HAP-1 (cell line): ENCODE measurements around the gene TMEM18.

Experiments used
- DNase-seq, 2 experiments: peaks; one replicate each; pipeline ENCODE4 v3.0.0-alpha.2; 2016 to 2020; ENCODE audit warnings: low spot score in 2 of 2
- H3K27me3 ChIP-seq: fragments of 250-450 bp; sonication (Bioruptor Pico); 2 replicates; pipeline ENCODE4 v1.5.1; 2020; ENCODE audit warnings: low read depth, mild to moderate bottlenecking, moderate library complexity
- H3K36me3 ChIP-seq: fragments of 250-450 bp; sonication (Bioruptor Pico); replicated peaks from 2 replicates; pipeline ENCODE4 v1.5.1; 2020; ENCODE audit warnings: mild to moderate bottlenecking
- H3K4me1 ChIP-seq: fragments of 250-450 bp; sonication (Bioruptor Pico); 2 replicates; pipeline ENCODE4 v1.5.1; 2020; ENCODE audit warnings: mild to moderate bottlenecking
- H3K4me3 ChIP-seq: fragments of 250-450 bp; sonication (Bioruptor Pico); 2 replicates; pipeline ENCODE4 v1.5.1; 2020; ENCODE audit warnings: mild to moderate bottlenecking, moderate library complexity
- H3K9me3 ChIP-seq: fragments of 250-450 bp; sonication (Bioruptor Pico); 2 replicates; pipeline ENCODE4 v1.5.1; 2020; ENCODE audit warnings: mild to moderate bottlenecking, moderate library complexity
- in situ Hi-C: fragments of 300-500 bp; cut with MboI; formaldehyde crosslinking; loops from 3 replicates; pipeline ENCODE4 v1.14.3; 2020; ENCODE audit warnings: low sequenced_read_pairs, inconsistent platforms, mixed read lengths

The TMEM18 gene

GRCh38 chr2:625415-626333 lies 51.5 kb downstream of the TMEM18 start:
- H3K9me3 ChIP-seq = no peaks in the 10 kb centered on the region
- no peak overlapping the region for H3K4me3 ChIP-seq
- H3K36me3 ChIP-seq = no peaks in the 10 kb centered on the region
- in situ Hi-C loops = no loop called here
- no peaks in the 10 kb centered on the region for H3K27me3 ChIP-seq
- no peak for DNase-seq
- no peaks in the 10 kb centered on the region for H3K4me1 ChIP-seq

GRCh38 chr2:624551-625347 lies 52.5 kb downstream of the TMEM18 start:
- no peaks in the 10 kb centered on the region for H3K27me3 ChIP-seq
- no peaks in the 10 kb centered on the region for H3K9me3 ChIP-seq
- H3K36me3 ChIP-seq = no peaks in the 10 kb centered on the region
- no peak overlapping the region for H3K4me3 ChIP-seq
- in situ Hi-C loops = no loop called here
- no peak for DNase-seq
- no peaks in the 10 kb centered on the region for H3K4me1 ChIP-seq

- Histone ChIP-seq H3K36me3 (no peaks in the 10 kb centered on the region), H3K27me3 (no peaks in the 10 kb centered on the region), H3K4me1 (no peaks in the 10 kb centered on the region), H3K9me3 (no peaks in the 10 kb centered on the region), H3K4me3 (no peak overlapping the region)
- in situ Hi-C loops = no loop called here
- no peak for DNase-seq
Measured at GRCh38 chr2:624096-624495, 53.1 kb downstream of the TMEM18 start.

GRCh38 chr2:623130-623922 lies 53.9 kb downstream of the TMEM18 start:
- in situ Hi-C loops = no loop called here
- DNase-seq = no peak
- H3K4me1 ChIP-seq = no peaks in the 10 kb centered on the region

GRCh38 chr2:622357-622756 lies 54.8 kb downstream of the TMEM18 start:
- Histone ChIP-seq H3K27me3 (no peaks in the 10 kb centered on the region), H3K4me3 (no peak overlapping the region), H3K36me3 (no peaks in the 10 kb centered on the region), H3K4me1 (no peaks in the 10 kb centered on the region), H3K9me3 (no peaks in the 10 kb centered on the region)
- in situ Hi-C loops = no loop called here
- DNase-seq = no peak

More at GRCh38 chr2:623130-623922, 53.9 kb downstream of the TMEM18 start:
- no peaks in the 10 kb centered on the region for H3K27me3 ChIP-seq
- no peaks in the 10 kb centered on the region for H3K36me3 ChIP-seq
- no peak overlapping the region for H3K4me3 ChIP-seq
- no peaks in the 10 kb centered on the region for H3K9me3 ChIP-seq

GRCh38 chr2:621303-622099 lies 55.7 kb downstream of the TMEM18 start:
- no peak overlapping the region for H3K4me3 ChIP-seq
- no peaks in the 10 kb centered on the region for H3K9me3 ChIP-seq
- H3K4me1 ChIP-seq = no peaks in the 10 kb centered on the region
- no peaks in the 10 kb centered on the region for H3K36me3 ChIP-seq
- in situ Hi-C loops = no loop called here
- no peak for DNase-seq
- no peaks in the 10 kb centered on the region for H3K27me3 ChIP-seq

- Histone ChIP-seq H3K9me3 (no peaks in the 10 kb centered on the region), H3K4me3 (no peak overlapping the region), H3K4me1 (no peaks in the 10 kb centered on the region), H3K27me3 (no peaks in the 10 kb centered on the region), H3K36me3 (no peaks in the 10 kb centered on the region)
- DNase-seq = no peak
- in situ Hi-C loops = no loop called here
Measured at GRCh38 chr2:620471-621302, 56.5 kb downstream of the TMEM18 start.

GRCh38 chr2:620004-620403 lies 57.2 kb downstream of the TMEM18 start:
- Histone ChIP-seq H3K9me3 (no peaks in the 10 kb centered on the region), H3K4me3 (no peak overlapping the region), H3K27me3 (no peaks in the 10 kb centered on the region), H3K4me1 (no peaks in the 10 kb centered on the region), H3K36me3 (no peaks in the 10 kb centered on the region)
- in situ Hi-C loops = no loop called here
- DNase-seq = no peak

GRCh38 chr2:618422-618990 lies 58.7 kb downstream of the TMEM18 start:
- H3K4me3 ChIP-seq = no peak overlapping the region
- H3K27me3 ChIP-seq = no peaks in the 10 kb centered on the region
- no peaks in the 10 kb centered on the region for H3K4me1 ChIP-seq
- no peaks in the 10 kb centered on the region for H3K9me3 ChIP-seq
- no peaks in the 10 kb centered on the region for H3K36me3 ChIP-seq
- no peak for DNase-seq
- in situ Hi-C loops = no loop called here

GRCh38 chr2:618005-618404 lies 59.2 kb downstream of the TMEM18 start:
- no peak overlapping the region for H3K4me3 ChIP-seq
- in situ Hi-C loops = no loop called here

More at GRCh38 chr2:618005-618404, 59.2 kb downstream of the TMEM18 start:
- no peaks in the 10 kb centered on the region for H3K36me3 ChIP-seq
- H3K27me3 ChIP-seq = no peaks in the 10 kb centered on the region
- no peak for DNase-seq
- no peaks in the 10 kb centered on the region for H3K4me1 ChIP-seq
- no peaks in the 10 kb centered on the region for H3K9me3 ChIP-seq
